Liver (tissue), 9 donors: ENCODE data around the gene BSPRY. TPM values are rescaled to one million over a fixed set of nuclear protein-coding genes. Genes with fewer than 3 reads are reported as not detected.

Source experiments
- DNase-seq: peaks from one replicate; pipeline ENCODE4 v3.0.0-alpha.2; 2017; ENCODE audit warnings: low spot score
- H3K27ac ChIP-seq, 2 donors: one replicate each; pipeline ENCODE4 v1.7.0; 2013; ENCODE audit warnings: inconsistent platforms in 2 of 2, low read length in 2 of 2, control low read depth in 1 of 2, low read depth in 1 of 2, mild to moderate bottlenecking in 1 of 2
- H3K27me3 ChIP-seq, 4 donors: one replicate each; pipeline versions ENCODE4 v1.6.1 to v1.7.0; 2013; ENCODE audit warnings: low read length in 3 of 4, inconsistent platforms in 1 of 4, mild to moderate bottlenecking in 1 of 4, moderate library complexity in 1 of 4; ENCODE audit not compliant: control insufficient read depth in 4 of 4, insufficient read depth in 4 of 4
- H3K36me3 ChIP-seq, 4 donors: one replicate each; pipeline versions ENCODE4 v1.6.1 to v1.7.0; 2013; ENCODE audit warnings: low read length in 3 of 4, mild to moderate bottlenecking in 3 of 4, low read depth in 1 of 4, moderate library complexity in 1 of 4; ENCODE audit not compliant: control insufficient read depth in 4 of 4, insufficient read depth in 3 of 4
- H3K4me1 ChIP-seq, 4 donors: one replicate each; pipeline versions ENCODE4 v1.6.1 to v1.7.0; 2013; ENCODE audit warnings: low read length in 3 of 4, mild to moderate bottlenecking in 3 of 4, moderate library complexity in 1 of 4; ENCODE audit not compliant: control insufficient read depth in 4 of 4, insufficient read depth in 4 of 4
- H3K4me3 ChIP-seq, 3 donors: one replicate each; pipeline versions ENCODE4 v1.6.1 to v1.7.0; 2013; ENCODE audit warnings: low read length in 3 of 3, control low read depth in 1 of 3, low read depth in 1 of 3, mild to moderate bottlenecking in 1 of 3
- H3K9ac ChIP-seq, 2 donors: one replicate each; pipeline ENCODE4 v1.7.0; 2013; ENCODE audit warnings: low read length in 2 of 2, mild to moderate bottlenecking in 2 of 2, moderate library complexity in 2 of 2, control low read depth in 1 of 2, low read depth in 1 of 2
- H3K9me3 ChIP-seq, 4 donors: one replicate each; pipeline versions ENCODE4 v1.6.1 to v1.7.0; 2013; ENCODE audit warnings: low read length in 3 of 4; ENCODE audit not compliant: control insufficient read depth in 4 of 4
- ATF3 ChIP-seq: IDR thresholded peaks from 2 replicates; pipeline ENCODE4 v1.6.1; 2016; ENCODE audit warnings: antibody characterized with exemption
- EGR1 ChIP-seq, 2 donors: IDR thresholded peaks; 2 replicates each; pipeline ENCODE4 v1.6.1; 2016 to 2018; ENCODE audit warnings: antibody characterized with exemption in 2 of 2, low read depth in 2 of 2
- FOXA1 ChIP-seq: IDR thresholded peaks from 2 replicates; pipeline ENCODE4 v1.6.1; 2016; ENCODE audit warnings: antibody characterized with exemption
- FOXA2 ChIP-seq: IDR thresholded peaks from 2 replicates; pipeline ENCODE4 v1.6.1; 2016; ENCODE audit warnings: antibody characterized with exemption
- GABPA ChIP-seq, 2 donors: IDR thresholded peaks in 1 of 2; conservative IDR thresholded peaks in 1 of 2; 2 replicates each; pipeline ENCODE4 v1.6.1; 2016; ENCODE audit warnings: antibody characterized with exemption in 2 of 2, mild to moderate bottlenecking in 1 of 2, moderate library complexity in 1 of 2
- HNF4A ChIP-seq, 2 donors: conservative IDR thresholded peaks; 2 replicates each; pipeline ENCODE4 v1.6.1; 2016; ENCODE audit warnings: antibody characterized with exemption in 2 of 2, mild to moderate bottlenecking in 2 of 2
- HNF4G ChIP-seq: IDR thresholded peaks from 2 replicates; pipeline ENCODE4 v1.6.1; 2016; ENCODE audit warnings: antibody characterized with exemption
- JUND ChIP-seq, 2 donors: IDR thresholded peaks; 2 replicates each; pipeline ENCODE4 v1.6.1; 2016; ENCODE audit warnings: antibody characterized with exemption in 2 of 2
- NR2F2 ChIP-seq: IDR thresholded peaks from 2 replicates; pipeline ENCODE4 v1.6.1; 2016; ENCODE audit warnings: antibody characterized with exemption
- RAD21 ChIP-seq, 2 donors: IDR thresholded peaks; 2 replicates each; pipeline ENCODE4 v1.6.1; 2016; ENCODE audit warnings: antibody characterized with exemption in 2 of 2, mild to moderate bottlenecking in 2 of 2
- RXRA ChIP-seq, 2 donors: IDR thresholded peaks; 2 replicates each; pipeline ENCODE4 v1.6.1; 2017 to 2018; ENCODE audit warnings: antibody characterized with exemption in 2 of 2, mild to moderate bottlenecking in 1 of 2
- SP1 ChIP-seq: IDR thresholded peaks from 2 replicates; pipeline ENCODE4 v1.6.1; 2018; ENCODE audit warnings: antibody characterized with exemption, mild to moderate bottlenecking
- TAF1 ChIP-seq: conservative IDR thresholded peaks from 2 replicates; pipeline ENCODE4 v1.6.1; 2016; ENCODE audit warnings: antibody characterized with exemption, mild to moderate bottlenecking
- YY1 ChIP-seq: IDR thresholded peaks from 2 replicates; pipeline ENCODE4 v1.6.1; 2016; ENCODE audit warnings: antibody characterized with exemption, mild to moderate bottlenecking
- WGBS: extraction: QIAGEN DNeasy Blood & Tissue Kit; methylation state at CpG from one replicate; pipeline ENCODE4 v1.1.7; 2013; 5-methylcytosine and 5-hydroxymethylcytosine counted together
- polyA plus RNA-seq, 2 donors: library from polyadenylated mRNA; stranded (reverse) in 1 of 2; unstranded in 1 of 2; fragments of 200-250 nt in 1 of 2; fragments of >200 nt in 1 of 2; fragmentation: Nextera tagmentation in 1 of 2; extraction: Ambion mirVana in 1 of 2; gene quantifications; one replicate each; pipeline versions ENCODE4 v1.2.1 to v1.2.3, GENCODE V29; 2013 to 2015
- total RNA-seq, 2 donors: library from RNA; depleted of rRNA; stranded (reverse); fragments of >200 nt; gene quantifications; one replicate each; pipeline ENCODE4 v1.2.3, GENCODE V29; 2014
- TF ChIP-seq, protein P1 (sequence below): IDR thresholded peaks from 2 replicates; pipeline ENCODE4 v1.6.1; 2016; ENCODE audit warnings: antibody characterized with exemption
- TF ChIP-seq, protein P2 (sequence below): fragments of 150-350 bp; IDR thresholded peaks from 2 replicates; pipeline ENCODE4 v1.5.1; 2017; ENCODE audit warnings: improper control_type of control experiment, low read depth, low read length; ENCODE audit not compliant: missing input control
- TF ChIP-seq, protein P3 (sequence below): IDR thresholded peaks from 2 replicates; pipeline ENCODE4 v1.6.1; 2016; ENCODE audit warnings: antibody characterized with exemption, mild to moderate bottlenecking
- TF ChIP-seq, protein P4 (sequence below): IDR thresholded peaks from 2 replicates; pipeline ENCODE4 v1.6.1; 2016; ENCODE audit warnings: antibody characterized with exemption
- donor health status: healthy.
- donor health status: healthy.
- donor health status: healthy.
- donor health status: healthy.
- donor health status: healthy.

BSPRY gene
- total and polyA plus RNA-seq, 4 donors, result 0.31 to 2.3 (median 0.65) TPM

GRCh38 chr9:113307396-113307975 lies 41.9 kb upstream of the BSPRY start:
- 76% methylated on average over 8 of the region's 8 CpGs for WGBS
- Histone ChIP-seq H3K27ac (no peak overlapping the region), H3K9me3 (no peaks in the 10 kb centered on the region), H3K27me3 (no peaks in the 10 kb centered on the region), H3K4me1 (no peaks in the 10 kb centered on the region), H3K4me3 (no peak overlapping the region), H3K9ac (no peak overlapping the region), H3K36me3 (no peaks in the 10 kb centered on the region)
- no peak for DNase-seq
- TF ChIP-seq, protein P1, sequence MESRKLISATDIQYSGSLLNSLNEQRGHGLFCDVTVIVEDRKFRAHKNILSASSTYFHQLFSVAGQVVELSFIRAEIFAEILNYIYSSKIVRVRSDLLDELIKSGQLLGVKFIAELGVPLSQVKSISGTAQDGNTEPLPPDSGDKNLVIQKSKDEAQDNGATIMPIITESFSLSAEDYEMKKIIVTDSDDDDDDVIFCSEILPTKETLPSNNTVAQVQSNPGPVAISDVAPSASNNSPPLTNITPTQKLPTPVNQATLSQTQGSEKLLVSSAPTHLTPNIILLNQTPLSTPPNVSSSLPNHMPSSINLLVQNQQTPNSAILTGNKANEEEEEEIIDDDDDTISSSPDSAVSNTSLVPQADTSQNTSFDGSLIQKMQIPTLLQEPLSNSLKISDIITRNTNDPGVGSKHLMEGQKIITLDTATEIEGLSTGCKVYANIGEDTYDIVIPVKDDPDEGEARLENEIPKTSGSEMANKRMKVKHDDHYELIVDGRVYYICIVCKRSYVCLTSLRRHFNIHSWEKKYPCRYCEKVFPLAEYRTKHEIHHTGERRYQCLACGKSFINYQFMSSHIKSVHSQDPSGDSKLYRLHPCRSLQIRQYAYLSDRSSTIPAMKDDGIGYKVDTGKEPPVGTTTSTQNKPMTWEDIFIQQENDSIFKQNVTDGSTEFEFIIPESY, result no peak
- TF ChIP-seq RAD21 (IDR thresholded peaks at IDR 0.05) (no peak), HNF4G (no peak), FOXA2 (no peak), JUND (IDR thresholded peaks at IDR 0.05) (no peak), EGR1 (IDR thresholded peaks at IDR 0.05; ENCODE audit: low read depth in 2 of 2) (no peak), TAF1 (no peak), HNF4A (conservative IDR thresholded peaks at IDR 0.05) (no peak), SP1 (no peak), GABPA (IDR thresholded peaks at IDR 0.05 in 1 of 2, conservative IDR thresholded peaks at IDR 0.05 in 1 of 2) (no peak), NR2F2 (no peak), YY1 (no peak)
- TF ChIP-seq, protein P2, sequence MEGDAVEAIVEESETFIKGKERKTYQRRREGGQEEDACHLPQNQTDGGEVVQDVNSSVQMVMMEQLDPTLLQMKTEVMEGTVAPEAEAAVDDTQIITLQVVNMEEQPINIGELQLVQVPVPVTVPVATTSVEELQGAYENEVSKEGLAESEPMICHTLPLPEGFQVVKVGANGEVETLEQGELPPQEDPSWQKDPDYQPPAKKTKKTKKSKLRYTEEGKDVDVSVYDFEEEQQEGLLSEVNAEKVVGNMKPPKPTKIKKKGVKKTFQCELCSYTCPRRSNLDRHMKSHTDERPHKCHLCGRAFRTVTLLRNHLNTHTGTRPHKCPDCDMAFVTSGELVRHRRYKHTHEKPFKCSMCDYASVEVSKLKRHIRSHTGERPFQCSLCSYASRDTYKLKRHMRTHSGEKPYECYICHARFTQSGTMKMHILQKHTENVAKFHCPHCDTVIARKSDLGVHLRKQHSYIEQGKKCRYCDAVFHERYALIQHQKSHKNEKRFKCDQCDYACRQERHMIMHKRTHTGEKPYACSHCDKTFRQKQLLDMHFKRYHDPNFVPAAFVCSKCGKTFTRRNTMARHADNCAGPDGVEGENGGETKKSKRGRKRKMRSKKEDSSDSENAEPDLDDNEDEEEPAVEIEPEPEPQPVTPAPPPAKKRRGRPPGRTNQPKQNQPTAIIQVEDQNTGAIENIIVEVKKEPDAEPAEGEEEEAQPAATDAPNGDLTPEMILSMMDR, result no peak
- TF ChIP-seq, protein P3, sequence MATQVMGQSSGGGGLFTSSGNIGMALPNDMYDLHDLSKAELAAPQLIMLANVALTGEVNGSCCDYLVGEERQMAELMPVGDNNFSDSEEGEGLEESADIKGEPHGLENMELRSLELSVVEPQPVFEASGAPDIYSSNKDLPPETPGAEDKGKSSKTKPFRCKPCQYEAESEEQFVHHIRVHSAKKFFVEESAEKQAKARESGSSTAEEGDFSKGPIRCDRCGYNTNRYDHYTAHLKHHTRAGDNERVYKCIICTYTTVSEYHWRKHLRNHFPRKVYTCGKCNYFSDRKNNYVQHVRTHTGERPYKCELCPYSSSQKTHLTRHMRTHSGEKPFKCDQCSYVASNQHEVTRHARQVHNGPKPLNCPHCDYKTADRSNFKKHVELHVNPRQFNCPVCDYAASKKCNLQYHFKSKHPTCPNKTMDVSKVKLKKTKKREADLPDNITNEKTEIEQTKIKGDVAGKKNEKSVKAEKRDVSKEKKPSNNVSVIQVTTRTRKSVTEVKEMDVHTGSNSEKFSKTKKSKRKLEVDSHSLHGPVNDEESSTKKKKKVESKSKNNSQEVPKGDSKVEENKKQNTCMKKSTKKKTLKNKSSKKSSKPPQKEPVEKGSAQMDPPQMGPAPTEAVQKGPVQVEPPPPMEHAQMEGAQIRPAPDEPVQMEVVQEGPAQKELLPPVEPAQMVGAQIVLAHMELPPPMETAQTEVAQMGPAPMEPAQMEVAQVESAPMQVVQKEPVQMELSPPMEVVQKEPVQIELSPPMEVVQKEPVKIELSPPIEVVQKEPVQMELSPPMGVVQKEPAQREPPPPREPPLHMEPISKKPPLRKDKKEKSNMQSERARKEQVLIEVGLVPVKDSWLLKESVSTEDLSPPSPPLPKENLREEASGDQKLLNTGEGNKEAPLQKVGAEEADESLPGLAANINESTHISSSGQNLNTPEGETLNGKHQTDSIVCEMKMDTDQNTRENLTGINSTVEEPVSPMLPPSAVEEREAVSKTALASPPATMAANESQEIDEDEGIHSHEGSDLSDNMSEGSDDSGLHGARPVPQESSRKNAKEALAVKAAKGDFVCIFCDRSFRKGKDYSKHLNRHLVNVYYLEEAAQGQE, result no peak
- TF ChIP-seq, protein P4, sequence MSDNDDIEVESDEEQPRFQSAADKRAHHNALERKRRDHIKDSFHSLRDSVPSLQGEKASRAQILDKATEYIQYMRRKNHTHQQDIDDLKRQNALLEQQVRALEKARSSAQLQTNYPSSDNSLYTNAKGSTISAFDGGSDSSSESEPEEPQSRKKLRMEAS, result no peak

DNA sequence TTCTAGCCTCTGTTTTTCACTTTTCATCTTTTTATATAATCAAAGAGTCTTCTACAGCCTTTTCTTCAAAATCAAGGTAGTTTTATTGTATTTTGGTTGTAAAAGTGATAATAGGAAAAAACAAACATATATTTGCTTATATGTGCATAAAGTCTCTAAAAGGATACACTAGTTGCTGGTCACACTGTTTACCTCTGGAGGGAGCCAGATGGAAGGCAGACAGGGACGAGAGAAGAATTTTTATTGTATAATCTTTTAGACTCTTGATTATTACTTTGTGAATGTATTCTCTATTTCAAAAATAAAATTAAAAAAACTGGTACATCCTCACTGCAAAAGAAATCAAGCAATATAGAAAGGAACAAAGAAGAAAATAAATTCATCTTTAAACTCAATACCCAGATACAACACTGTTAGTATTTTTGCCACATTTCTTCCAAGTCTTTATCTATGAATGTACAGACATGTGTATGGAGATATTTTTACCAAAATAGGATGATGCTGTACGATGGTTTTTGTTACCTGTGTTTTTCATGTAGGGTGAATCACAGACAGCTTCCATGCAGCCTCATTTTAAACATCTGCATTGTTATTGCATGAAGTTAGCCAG lies 40.0 kb upstream of the BSPRY start:
- no peak for TF ChIP-seq YY1
- no peak for TF ChIP-seq HNF4G
- TF ChIP-seq TAF1, result no peak
- no peak for TF ChIP-seq ATF3
- TF ChIP-seq NR2F2, result no peak
- TF ChIP-seq HNF4A (conservative IDR thresholded peaks at IDR 0.05), result no peak
- TF ChIP-seq RAD21 (IDR thresholded peaks at IDR 0.05), result peak; percentile 91 to 94
- TF ChIP-seq EGR1 (IDR thresholded peaks at IDR 0.05; ENCODE audit: low read depth in 2 of 2), result no peak
- TF ChIP-seq JUND (IDR thresholded peaks at IDR 0.05), result no peak
- TF ChIP-seq, protein P2, result peak; percentile 76
- no peak for TF ChIP-seq RXRA (IDR thresholded peaks at IDR 0.05)
- TF ChIP-seq, protein P1, result no peak
- TF ChIP-seq FOXA1, result no peak
- Histone ChIP-seq H3K27me3 (no peaks in the 10 kb centered on the region), H3K4me3 (no peak overlapping the region), H3K9ac (no peak overlapping the region), H3K27ac (no peak overlapping the region), H3K4me1 (no peaks in the 10 kb centered on the region), H3K9me3 (no peaks in the 10 kb centered on the region), H3K36me3 (no peaks in the 10 kb centered on the region)
- 4% methylated on average over 2 of the region's 2 CpGs for WGBS
- no peak for DNase-seq
